Heart left ventricle (tissue), 16 donors: Measurements from ENCODE around the gene IRX1. TPM values are rescaled to one million over a fixed set of nuclear protein-coding genes. Genes with fewer than 3 reads are reported as not detected.

Source experiments
- ATAC-seq, 4 donors: fragments of 200-7000 bp; cut with Tn5 transposase; one replicate each; pipeline ENCODE4 v1.9.1; 2020 to 2022; ENCODE audit warnings: moderate library complexity in 4 of 4, mild to moderate bottlenecking in 3 of 4, moderate number of reproducible peaks in 1 of 4
- DNase-seq, 5 donors: peaks; one replicate each; pipeline ENCODE4 v3.0.0-alpha.2; 2020
- H3K27ac ChIP-seq, 12 donors: fragments of 200-600 bp; sonication (generic) in 4 of 12; one replicate each; pipeline versions ENCODE4 v1.5.0 to v1.8.0; 2016 to 2022; ENCODE audit warnings: mild to moderate bottlenecking in 2 of 12
- H3K27me3 ChIP-seq, 9 donors: fragments of 200-600 bp; sonication (generic) in 2 of 9; one replicate each; pipeline versions ENCODE4 v1.5.1 to v1.8.0; 2016 to 2022; ENCODE audit warnings: mild to moderate bottlenecking in 3 of 9
- H3K36me3 ChIP-seq, 9 donors: fragments of 200-600 bp; sonication (generic) in 2 of 9; one replicate each; pipeline versions ENCODE4 v1.5.0 to v1.8.0; 2018 to 2022; ENCODE audit warnings: mild to moderate bottlenecking in 2 of 9
- H3K4me1 ChIP-seq, 12 donors: fragments of 200-600 bp; sonication (generic) in 4 of 12; one replicate each; pipeline versions ENCODE4 v1.5.0 to v1.8.0; 2016 to 2022; ENCODE audit warnings: mild to moderate bottlenecking in 3 of 12
- H3K4me3 ChIP-seq, 12 donors: fragments of 200-600 bp; sonication (generic) in 4 of 12; one replicate each; pipeline versions ENCODE4 v1.5.0 to v1.8.0; 2017 to 2022; ENCODE audit warnings: mild to moderate bottlenecking in 9 of 12, moderate library complexity in 4 of 12
- H3K9me3 ChIP-seq, 12 donors: fragments of 200-600 bp; sonication (generic) in 4 of 12; one replicate each; pipeline versions ENCODE4 v1.5.0 to v1.8.0; 2016 to 2022; ENCODE audit warnings: mild to moderate bottlenecking in 1 of 12
- CTCF ChIP-seq, 12 donors: fragments of 200-600 bp; sonication (generic) in 4 of 12; IDR thresholded peaks; one replicate each; pipeline versions ENCODE4 v1.5.0 to v1.8.0; 2018 to 2022; ENCODE audit warnings: antibody characterized with exemption in 12 of 12, mild to moderate bottlenecking in 5 of 12
- POLR2A ChIP-seq, 2 donors: fragments of 450-650 bp; IDR thresholded peaks; one replicate each; pipeline ENCODE4 v1.6.1; 2017; ENCODE audit warnings: antibody characterized with exemption in 2 of 2, mild to moderate bottlenecking in 2 of 2, moderate library complexity in 2 of 2
- WGBS, 4 donors: extraction: QIAGEN DNeasy Blood & Tissue Kit in 2 of 4; methylation state at CpG; one replicate each; pipeline versions ENCODE4 v1.1.5 to v1.1.7; 2013 to 2018; 5-methylcytosine and 5-hydroxymethylcytosine counted together
- intact Hi-C, 10 donors: fragments of 100-400 bp; cut with DNase I; formaldehyde crosslinking; loops; one replicate each; pipeline versions ENCODE4 v1.11.1 to v1.14.2; 2022
- polyA plus RNA-seq, 2 donors: library from polyadenylated mRNA; stranded (reverse); fragments of 200-250 nt; gene quantifications; one replicate each; pipeline ENCODE4 v1.2.3, GENCODE V29; 2013
- total RNA-seq, 9 donors: library from RNA; depleted of rRNA in 2 of 9; stranded (reverse); fragments of >200 nt in 2 of 9; fragmentation: NEBNext Ultra II Directional in 3 of 9; extraction: Animal tissue kit (Norgen Biotek cat#: 25700) in 3 of 9; gene quantifications; one replicate each; pipeline versions ENCODE4 v1.1.0 to v1.2.4, GENCODE V29; 2016 to 2023
- donor health status: ischemic (EF 13 %, LVEDD 7.1; RV severe dilation, severe dysfunction).
- donor health status: healthy with polysubstance abuse.
- donor health status: DM: no; HTN: yes; CAD: no.
- donor health status: DM: no; HTN: no; CAD: no.
- donor health status: ischemic (EF 25% LVEDD 6.9; RV normal size, moderate dysfunction).
- donor health status: ischemic (EF 25% LVEDD 5.7; RV mildly dilated, moderate dysfunction).
- donor health status: healthy.
- donor health status: DM: yes; HTN: yes; CAD: no.
- donor health status: ischemic (EF 35%, LVEDD 5.7; RV mildly dilated, moderate dysfunction).
- donor health status: nonischemic (EF 11% LVEDD 7.7; RV severe dilation, severe dysfunction).
- donor health status: DM: yes; HTN: yes; CAD: no.
- donor health status: PGD.
- donor health status: ischemic (EF 29% LVEDD 5.4; RV normal size, mild dysfunction).
- donor health status: nonischemic (EF 23%, LVEDD 6.1; RV moderate dilation, normal function).

IRX1 gene
- total and polyA plus RNA-seq, 11 donors, result 0.15 to 1.5 (median 0.34) TPM; not detected in 1

- Histone ChIP-seq H3K36me3 (no peaks in the 10 kb centered on the region), H3K27ac (no peak overlapping the region), H3K4me1 (no peaks in the 10 kb centered on the region), H3K9me3 (peaks cover 0 to 9% (median 0%) of the 10 kb centered on the region in 12 donors), H3K4me3 (no peak overlapping the region), H3K27me3 (peaks cover 0 to 15% (median 0%) of the 10 kb centered on the region in 9 donors)
- no peak for TF ChIP-seq POLR2A (IDR thresholded peaks at IDR 0.05)
- no peak for TF ChIP-seq CTCF (IDR thresholded peaks at IDR 0.05)
- WGBS, 4 donors, result 71 to 76% (median 75%) methylated on average over 9 of the region's 9 CpGs
- DNase-seq (no peak), ATAC-seq (no peak)
- intact Hi-C loops, result loop anchor here in 1 of 10 donors (10.0 kb wide), 1 partner anchor 640 kb away; no protein-coding TSS in a partner anchor
Observed at GRCh38 chr5:3564827-3565518, 30.7 kb upstream of the IRX1 start.

- DNase-seq (no peak), ATAC-seq (no peak)
- Histone ChIP-seq H3K27me3 (peaks cover 11 to 65% (median 30%) of the 10 kb centered on the region in 9 donors), H3K27ac (no peak overlapping the region), H3K4me1 (no peaks in the 10 kb centered on the region), H3K36me3 (no peaks in the 10 kb centered on the region), H3K4me3 (no peak overlapping the region), H3K9me3 (no peaks in the 10 kb centered on the region)
- WGBS, 4 donors, result 32 to 49% (median 39%) methylated on average over 5 of the region's 5 CpGs
- intact Hi-C loops, result no loop called here
- no peak for TF ChIP-seq CTCF (IDR thresholded peaks at IDR 0.05)
Observed at GRCh38 chr5:3584724-3585531, 10.7 kb upstream of the IRX1 start.

- Histone ChIP-seq H3K27me3 (peaks cover 55 to 98% (median 79%) of the 10 kb centered on the region in 9 donors), H3K4me3 (peak overlapping the region in 4 of 12 donors; percentile 7 to 38 (median 23)), H3K9me3 (no peaks in the 10 kb centered on the region), H3K36me3 (no peaks in the 10 kb centered on the region), H3K4me1 (peaks cover 0 to 37% (median 11%) of the 10 kb centered on the region in 12 donors), H3K27ac (no peak overlapping the region)
- DNase-seq (no peak), ATAC-seq (no peak)
- intact Hi-C loops, result loop anchor here in 1 of 10 donors (10.0 kb wide), 1 partner anchor 836 kb away; the partner anchor contains the start of gene IRX2
- no peak for TF ChIP-seq CTCF (IDR thresholded peaks at IDR 0.05)
- no peak for TF ChIP-seq POLR2A (IDR thresholded peaks at IDR 0.05)
- WGBS, 4 donors, result 5 to 8% (median 6%) methylated on average over 42 to 51 of the region's 51 CpGs
Observed at GRCh38 chr5:3590161-3590966, 5.3 kb upstream of the IRX1 start.
